NT2/D1 (cell line): ENCODE measurements around the gene LDB3.

Experiments
- DNase-seq: peaks from one replicate; pipeline ENCODE4 v3.0.0-alpha.2; 2011; ENCODE audit warnings: low read depth, low spot score
- H3K27me3 ChIP-seq: 2 replicates; pipeline ENCODE4 v1.6.0; 2011; ENCODE audit warnings: mild to moderate bottlenecking; ENCODE audit not compliant: insufficient read length, insufficient read depth
- H3K36me3 ChIP-seq: 2 replicates; pipeline ENCODE4 v1.6.1; 2011; ENCODE audit warnings: mild to moderate bottlenecking, low read length, mixed read lengths; ENCODE audit not compliant: insufficient read depth, insufficient read length
- H3K4me1 ChIP-seq: 2 replicates; pipeline ENCODE4 v1.5.1; 2011; ENCODE audit not compliant: insufficient read depth, insufficient read length
- H3K4me3 ChIP-seq: 2 replicates; pipeline ENCODE4 v1.5.1; 2011; ENCODE audit warnings: low read depth; ENCODE audit not compliant: insufficient read length
- H3K9ac ChIP-seq: 2 replicates; pipeline ENCODE4 v1.6.0; 2011; ENCODE audit warnings: low read depth; ENCODE audit not compliant: insufficient read length
- H3K9me3 ChIP-seq: 2 replicates; pipeline ENCODE4 v1.5.1; 2011; ENCODE audit warnings: mild to moderate bottlenecking, low read length; ENCODE audit not compliant: insufficient read depth
- SUZ12 ChIP-seq: IDR thresholded peaks from 2 replicates; pipeline ENCODE4 v1.6.1; 2011; ENCODE audit not compliant: insufficient read length, insufficient read depth; ENCODE audit errors: extremely low read depth
- YY1 ChIP-seq: IDR thresholded peaks from 2 replicates; pipeline ENCODE4 v1.6.1; 2011; ENCODE audit not compliant: insufficient read length, insufficient read depth
- ZNF274 ChIP-seq: IDR thresholded peaks from 2 replicates; pipeline ENCODE4 v1.6.1; 2011; ENCODE audit warnings: mild to moderate bottlenecking, low read depth, low read length

The LDB3 gene

DNA sequence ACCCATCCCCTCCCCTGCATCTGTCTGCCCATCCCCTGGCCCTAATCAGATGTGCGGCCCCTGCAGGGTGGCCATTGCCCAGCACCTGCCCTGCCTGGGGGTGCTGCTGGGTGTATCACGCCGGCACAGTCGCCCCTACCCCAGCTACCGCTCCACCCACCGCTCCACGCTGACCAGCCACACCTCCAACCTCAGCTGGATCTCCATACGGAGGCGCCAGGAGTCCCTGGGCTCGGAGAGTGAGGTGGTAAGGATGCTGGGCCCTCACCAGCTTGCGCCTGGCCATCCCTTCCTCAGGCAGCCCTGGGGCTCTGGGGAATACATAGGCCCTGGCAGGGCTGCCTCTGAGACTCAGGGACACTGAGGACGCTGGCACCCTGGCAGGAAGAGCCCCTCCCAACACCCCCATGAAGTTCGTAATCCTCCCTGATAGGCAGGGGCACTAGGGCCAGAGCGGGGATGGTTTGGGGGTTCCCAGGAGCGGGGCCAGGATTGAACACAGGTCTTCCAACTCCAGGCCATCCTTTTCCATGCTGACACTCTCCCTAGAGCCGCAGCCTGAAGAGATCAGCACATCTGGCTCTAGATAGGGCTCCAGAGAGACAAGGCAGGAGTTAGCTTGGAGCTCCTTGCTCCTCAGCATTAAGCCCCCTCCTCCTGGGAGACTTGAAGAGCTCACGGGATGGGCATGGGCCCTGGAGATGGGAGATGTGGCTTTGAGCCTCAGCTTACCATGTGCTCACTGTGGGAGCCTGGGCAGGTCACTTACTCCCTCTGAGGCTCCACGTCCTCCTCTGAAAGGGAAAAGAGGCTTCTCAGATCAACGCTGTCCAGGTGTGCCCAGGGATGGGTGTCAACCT is 5.9 kb upstream of the LDB3 start:
- no peaks in the 10 kb centered on the region for H3K36me3 ChIP-seq
- H3K4me3 ChIP-seq: no peak overlapping the region
- no peaks in the 10 kb centered on the region for H3K9me3 ChIP-seq
- H3K4me1 ChIP-seq: peaks cover 20% of the 10 kb centered on the region
- no peak for DNase-seq
- no peak overlapping the region for H3K9ac ChIP-seq
- H3K27me3 ChIP-seq: no peaks in the 10 kb centered on the region
- TF ChIP-seq SUZ12: no peak
- no peak for TF ChIP-seq ZNF274
- no peak for TF ChIP-seq YY1

DNA sequence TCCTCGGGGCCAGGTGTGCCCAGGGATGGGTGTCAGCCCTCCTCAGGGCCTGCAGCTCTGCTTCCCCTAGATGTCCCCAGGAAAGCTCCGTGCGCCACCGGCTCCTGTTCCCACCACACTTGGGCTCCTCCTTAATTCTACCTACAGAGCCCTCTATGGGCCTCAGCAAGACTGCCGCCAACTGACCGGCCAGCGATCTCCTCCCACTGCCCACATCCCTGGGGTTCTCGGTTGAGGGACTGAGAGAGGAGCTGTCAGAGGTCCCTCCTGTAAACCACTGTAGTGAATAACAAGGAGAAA is 5.3 kb upstream of the LDB3 start:
- Histone ChIP-seq H3K4me3 (no peak overlapping the region), H3K9me3 (no peaks in the 10 kb centered on the region), H3K27me3 (no peaks in the 10 kb centered on the region), H3K36me3 (no peaks in the 10 kb centered on the region), H3K9ac (no peak overlapping the region), H3K4me1 (peaks cover 20% of the 10 kb centered on the region)
- TF ChIP-seq YY1: no peak
- no peak for TF ChIP-seq SUZ12
- no peak for TF ChIP-seq ZNF274
- no peak for DNase-seq

DNA sequence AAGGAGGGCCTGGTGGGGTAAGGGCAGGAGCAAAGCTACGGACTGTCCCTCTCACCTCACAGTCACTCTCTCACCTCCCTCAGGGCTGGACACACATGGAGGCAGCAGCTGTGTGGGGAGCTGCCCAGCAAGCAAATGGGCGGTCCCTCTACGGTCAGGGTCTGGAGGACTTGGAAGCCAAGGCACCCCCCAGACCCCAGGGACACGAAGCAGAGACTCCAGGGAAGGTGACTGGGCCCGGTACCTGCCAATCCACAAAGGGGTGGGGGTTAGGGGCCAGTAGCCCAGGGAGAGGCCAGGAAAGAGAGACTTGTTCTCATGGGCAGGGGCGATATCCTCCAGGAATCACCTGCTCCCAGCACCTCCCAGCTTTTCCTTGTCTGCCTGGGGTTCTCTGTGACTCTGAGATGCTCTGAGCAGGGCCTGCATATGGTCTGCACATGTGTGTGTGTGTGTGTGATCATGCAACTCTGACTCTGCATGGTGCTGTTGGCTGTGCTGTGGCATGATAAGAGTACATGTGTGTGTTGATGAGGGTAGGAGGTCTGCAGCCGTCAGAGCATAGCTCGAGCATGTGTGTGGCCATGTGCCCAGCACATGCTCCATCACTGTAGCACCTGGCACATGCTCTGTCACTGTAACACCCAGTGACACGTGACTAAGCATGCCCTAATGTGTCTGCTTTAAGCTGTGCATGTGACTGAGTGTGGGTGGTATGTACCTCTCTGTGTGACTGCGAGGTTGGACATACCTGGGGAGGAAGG is 4.6 kb upstream of the LDB3 start:
- no peak for DNase-seq
- Histone ChIP-seq H3K9me3 (no peaks in the 10 kb centered on the region), H3K9ac (no peak overlapping the region), H3K4me3 (no peak overlapping the region), H3K36me3 (no peaks in the 10 kb centered on the region), H3K4me1 (peaks cover 23% of the 10 kb centered on the region), H3K27me3 (no peaks in the 10 kb centered on the region)
- TF ChIP-seq YY1 (no peak), ZNF274 (no peak), SUZ12 (no peak)

DNA sequence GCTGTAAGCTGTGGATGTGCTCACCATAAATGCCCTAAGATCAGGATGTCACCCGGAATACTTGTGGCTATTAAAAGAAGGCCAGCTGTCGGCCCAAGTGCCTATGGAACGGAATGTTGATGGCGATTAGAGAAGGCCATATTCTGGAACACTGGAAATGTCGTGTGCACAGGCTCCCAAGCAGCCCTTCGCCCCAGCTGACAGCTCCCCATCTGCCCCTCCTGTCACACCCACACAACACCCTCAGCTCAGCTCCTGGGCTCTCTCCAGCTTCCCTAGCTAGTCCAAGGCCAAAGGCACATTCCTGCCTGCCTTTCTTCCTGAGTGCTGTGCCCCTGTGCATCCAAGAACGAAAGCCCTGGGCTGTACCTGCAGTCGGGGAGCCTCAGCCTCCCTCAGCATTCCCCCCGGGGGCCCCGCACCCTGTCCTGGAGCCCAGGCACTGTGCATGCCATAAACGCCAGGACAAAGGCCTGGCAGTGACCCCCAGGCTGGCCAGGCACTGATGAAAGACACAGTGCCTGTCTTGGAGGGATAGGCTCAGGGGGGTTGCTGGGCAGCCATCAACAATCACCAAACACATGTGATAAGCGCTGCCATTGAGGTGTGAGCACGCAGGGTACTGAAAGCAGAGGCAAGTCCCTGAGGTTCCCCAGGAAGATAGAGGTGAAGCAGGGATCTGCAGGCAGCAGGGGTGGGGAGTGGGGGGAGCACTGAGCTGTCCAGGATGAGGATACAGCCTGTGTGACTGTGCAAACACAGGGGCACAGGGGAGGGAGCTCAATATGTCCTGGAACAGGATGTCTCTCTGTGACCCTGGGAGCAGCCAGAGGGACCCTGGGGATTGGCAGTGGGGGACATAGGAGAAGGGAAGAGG is 3.7 kb upstream of the LDB3 start:
- Histone ChIP-seq H3K4me1 (peaks cover 24% of the 10 kb centered on the region), H3K9ac (no peak overlapping the region), H3K4me3 (no peak overlapping the region), H3K36me3 (no peaks in the 10 kb centered on the region), H3K27me3 (no peaks in the 10 kb centered on the region), H3K9me3 (no peaks in the 10 kb centered on the region)
- DNase-seq: no peak
- TF ChIP-seq YY1: no peak
- no peak for TF ChIP-seq SUZ12
- no peak for TF ChIP-seq ZNF274

DNA sequence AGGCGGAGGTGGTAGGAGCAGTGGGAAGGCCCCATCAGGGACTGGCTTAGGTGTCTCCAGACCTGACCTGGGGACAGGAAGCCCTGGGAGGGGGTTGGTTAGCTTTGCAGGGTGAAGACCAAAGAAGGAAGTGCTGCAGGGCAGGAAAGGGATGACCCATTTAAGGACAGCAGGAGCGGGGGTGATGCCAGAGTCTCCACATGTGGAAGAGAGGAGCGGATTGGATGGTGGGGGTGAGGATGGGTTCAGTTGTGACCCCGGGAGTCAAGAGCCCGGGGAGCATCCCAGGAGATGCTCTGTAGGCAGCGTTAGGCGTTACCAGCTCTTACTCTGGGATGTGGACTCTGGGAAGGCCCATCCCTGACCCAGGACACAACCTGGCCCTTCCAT is 3.1 kb upstream of the LDB3 start:
- H3K36me3 ChIP-seq: no peaks in the 10 kb centered on the region
- H3K27me3 ChIP-seq: no peaks in the 10 kb centered on the region
- H3K4me3 ChIP-seq: no peak overlapping the region
- TF ChIP-seq ZNF274 (no peak), YY1 (no peak), SUZ12 (no peak)
- peaks cover 27% of the 10 kb centered on the region for H3K4me1 ChIP-seq
- no peak overlapping the region for H3K9ac ChIP-seq
- DNase-seq: no peak
- no peaks in the 10 kb centered on the region for H3K9me3 ChIP-seq

DNA sequence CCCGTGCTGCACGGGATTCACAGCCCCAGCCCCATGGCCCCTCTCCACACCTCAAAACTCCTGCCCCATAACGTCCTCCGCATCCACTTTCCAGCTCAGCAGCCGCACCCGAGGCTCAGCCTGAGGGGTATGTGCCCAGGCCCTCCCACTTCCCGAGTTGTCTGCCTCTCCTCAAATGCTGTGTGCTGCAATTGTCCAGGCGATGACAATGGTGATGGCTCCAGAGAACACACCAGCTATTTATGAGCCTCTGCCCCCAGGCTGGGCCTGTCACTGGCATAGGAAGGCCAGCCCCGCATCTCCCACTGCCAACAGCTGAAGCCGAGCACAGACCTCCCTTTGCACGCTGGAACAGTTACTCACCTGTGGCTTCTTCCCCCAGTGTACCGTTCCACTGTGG is 2.4 kb upstream of the LDB3 start:
- H3K27me3 ChIP-seq: no peaks in the 10 kb centered on the region
- no peak for TF ChIP-seq ZNF274
- no peak for TF ChIP-seq SUZ12
- no peak for TF ChIP-seq YY1

DNA sequence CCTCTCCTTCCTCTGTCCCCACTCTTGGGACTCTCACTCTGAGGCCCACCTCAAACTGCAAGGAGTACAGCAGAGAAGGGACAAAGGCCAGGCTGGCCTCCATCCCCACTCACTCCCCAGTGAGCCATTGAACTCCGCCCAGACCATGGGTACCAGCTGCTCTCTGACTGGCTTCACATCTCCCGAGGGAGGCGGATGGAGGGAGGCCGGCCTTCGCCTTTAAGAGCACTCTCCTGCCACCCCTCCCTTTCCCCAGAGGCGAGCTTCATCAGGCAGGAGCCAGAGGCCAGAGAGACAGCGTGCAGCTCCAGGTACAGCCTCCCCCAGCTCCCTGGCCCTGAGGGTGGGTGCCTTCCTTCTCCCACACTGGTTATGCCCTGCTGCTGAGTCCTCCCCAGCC is 1.8 kb upstream of the LDB3 start:
- Histone ChIP-seq H3K4me1 (peaks cover 36% of the 10 kb centered on the region), H3K9me3 (no peaks in the 10 kb centered on the region), H3K36me3 (no peaks in the 10 kb centered on the region), H3K27me3 (no peaks in the 10 kb centered on the region), H3K9ac (no peak overlapping the region), H3K4me3 (no peak overlapping the region)
- TF ChIP-seq SUZ12 (no peak), YY1 (no peak), ZNF274 (no peak)
- no peak for DNase-seq

More for the DNA sequence above, 2.4 kb upstream of the LDB3 start:
- DNase-seq: no peak
- H3K4me3 ChIP-seq: no peak overlapping the region
- H3K9ac ChIP-seq: no peak overlapping the region
- peaks cover 32% of the 10 kb centered on the region for H3K4me1 ChIP-seq
- H3K36me3 ChIP-seq: no peaks in the 10 kb centered on the region
- no peaks in the 10 kb centered on the region for H3K9me3 ChIP-seq
